ENCODE measurements around the gene ZNF318.

ZNF318 gene

GRCh38 chr6:43396408-43397149, 27.1 kb upstream of the ZNF318 start:
- Histone ChIP-seq H2AFZ (ENCODE audit: low read length) (no peak overlapping the region), H2BK5ac (ENCODE audit: low read length) (no peak overlapping the region), H3K14ac (ENCODE audit: low read length) (no peak overlapping the region), H2BK15ac (ENCODE audit: low read length) (no peak overlapping the region), H4K8ac (ENCODE audit: low read depth, low read length) (no peak overlapping the region), H3K27me3 (ENCODE audit: control insufficient read depth in 3 of 3, insufficient read depth in 3 of 3, low read depth in 1 of 3, low read length in 3 of 3) (peaks cover 0 to 39% (median 0%) of the 10 kb centered on the region in 3 experiments), H3K23ac (ENCODE audit: low read depth, low read length, poor library complexity) (no peak overlapping the region), H4K91ac (ENCODE audit: low read depth, low read length, poor library complexity) (no peak overlapping the region), H2AK5ac (ENCODE audit: low read depth, low read length) (no peak overlapping the region), H3K79me1 (ENCODE audit: low read depth, low read length) (no peaks in the 10 kb centered on the region), H3K18ac (ENCODE audit: low read length) (no peak overlapping the region), H3K27ac (replicated peaks; ENCODE audit: low read length) (no peak overlapping the region), H2BK12ac (ENCODE audit: low read length) (no peak overlapping the region), H3K9ac (ENCODE audit: low read depth, low read length, poor library complexity) (no peak overlapping the region), H3K4me1 (ENCODE audit: control insufficient read depth in 2 of 2, insufficient read depth in 1 of 2, low read depth in 1 of 2, low read length in 2 of 2) (peaks cover under 1 to 6% of the 10 kb centered on the region in 2 donors), H3K4ac (ENCODE audit: low read length) (no peak overlapping the region), H3K4me3 (ENCODE audit: low read length in 2 of 2) (no peak overlapping the region), H3K9me3 (replicated peaks in 1 of 2; ENCODE audit: control insufficient read depth in 2 of 2, insufficient read depth in 1 of 2, low read depth in 1 of 2, low read length in 2 of 2) (no peaks in the 10 kb centered on the region), H3K36me3 (replicated peaks in 1 of 2; ENCODE audit: control insufficient read depth in 2 of 2, insufficient read depth in 2 of 2, low read length in 2 of 2) (no peaks in the 10 kb centered on the region), H3K4me2 (ENCODE audit: insufficient read depth, low read length, poor library complexity, severe bottlenecking) (no peak overlapping the region), H2BK120ac (ENCODE audit: low read depth, low read length) (no peak overlapping the region)
- no peak for DNase-seq (ENCODE audit: low spot score)
- WGBS, 2 donors (ENCODE audit: extremely low coverage in 2 of 2, insufficient read length in 2 of 2, insufficient replicate concordance in 1 of 2): no CpG with 5 or more reads among the region's 6 CpGs

GRCh38 chr6:43395776-43396175, 26.3 kb upstream of the ZNF318 start:
- DNase-seq (ENCODE audit: low spot score): no peak
- Histone ChIP-seq H3K27me3 (ENCODE audit: control insufficient read depth in 3 of 3, insufficient read depth in 3 of 3, low read depth in 1 of 3, low read length in 3 of 3) (peaks cover 0 to 36% (median 0%) of the 10 kb centered on the region in 3 experiments), H3K14ac (ENCODE audit: low read length) (no peak overlapping the region), H2BK12ac (ENCODE audit: low read length) (no peak overlapping the region), H3K4me2 (ENCODE audit: insufficient read depth, low read length, poor library complexity, severe bottlenecking) (no peak overlapping the region), H3K36me3 (replicated peaks in 1 of 2; ENCODE audit: control insufficient read depth in 2 of 2, insufficient read depth in 2 of 2, low read length in 2 of 2) (no peaks in the 10 kb centered on the region), H2BK15ac (ENCODE audit: low read length) (no peak overlapping the region), H4K91ac (ENCODE audit: low read depth, low read length, poor library complexity) (no peak overlapping the region), H3K9ac (ENCODE audit: low read depth, low read length, poor library complexity) (no peak overlapping the region), H3K4me1 (ENCODE audit: control insufficient read depth in 2 of 2, insufficient read depth in 1 of 2, low read depth in 1 of 2, low read length in 2 of 2) (peaks cover 3 to 11% of the 10 kb centered on the region in 2 donors), H3K4ac (ENCODE audit: low read length) (no peak overlapping the region), H2BK120ac (ENCODE audit: low read depth, low read length) (no peak overlapping the region), H3K9me3 (replicated peaks in 1 of 2; ENCODE audit: control insufficient read depth in 2 of 2, insufficient read depth in 1 of 2, low read depth in 1 of 2, low read length in 2 of 2) (no peaks in the 10 kb centered on the region), H3K4me3 (ENCODE audit: low read length in 2 of 2) (no peak overlapping the region), H2BK5ac (ENCODE audit: low read length) (no peak overlapping the region), H2AK5ac (ENCODE audit: low read depth, low read length) (no peak overlapping the region), H3K18ac (ENCODE audit: low read length) (no peak overlapping the region), H4K8ac (ENCODE audit: low read depth, low read length) (no peak overlapping the region), H3K23ac (ENCODE audit: low read depth, low read length, poor library complexity) (no peak overlapping the region), H3K27ac (replicated peaks; ENCODE audit: low read length) (no peak overlapping the region), H2AFZ (ENCODE audit: low read length) (peak overlapping the region; percentile 40), H3K79me1 (ENCODE audit: low read depth, low read length) (no peaks in the 10 kb centered on the region)
- no CpG with 5 or more reads among the region's 4 CpGs for WGBS, 2 donors (ENCODE audit: extremely low coverage in 2 of 2, insufficient read length in 2 of 2, insufficient replicate concordance in 1 of 2)

GRCh38 chr6:43394982-43395381, 25.5 kb upstream of the ZNF318 start:
- DNase-seq (ENCODE audit: low spot score): no peak
- Histone ChIP-seq H3K36me3 (replicated peaks in 1 of 2; ENCODE audit: control insufficient read depth in 2 of 2, insufficient read depth in 2 of 2, low read length in 2 of 2) (no peaks in the 10 kb centered on the region), H2BK5ac (ENCODE audit: low read length) (no peak overlapping the region), H4K91ac (ENCODE audit: low read depth, low read length, poor library complexity) (no peak overlapping the region), H3K14ac (ENCODE audit: low read length) (no peak overlapping the region), H3K79me1 (ENCODE audit: low read depth, low read length) (no peaks in the 10 kb centered on the region), H3K4ac (ENCODE audit: low read length) (no peak overlapping the region), H3K27me3 (ENCODE audit: control insufficient read depth in 3 of 3, insufficient read depth in 3 of 3, low read depth in 1 of 3, low read length in 3 of 3) (peaks cover 0 to 28% (median 0%) of the 10 kb centered on the region in 3 experiments), H3K27ac (replicated peaks; ENCODE audit: low read length) (no peak overlapping the region), H3K9me3 (replicated peaks in 1 of 2; ENCODE audit: control insufficient read depth in 2 of 2, insufficient read depth in 1 of 2, low read depth in 1 of 2, low read length in 2 of 2) (no peaks in the 10 kb centered on the region), H2BK120ac (ENCODE audit: low read depth, low read length) (no peak overlapping the region), H3K4me1 (ENCODE audit: control insufficient read depth in 2 of 2, insufficient read depth in 1 of 2, low read depth in 1 of 2, low read length in 2 of 2) (peaks cover 3 to 12% of the 10 kb centered on the region in 2 donors), H3K23ac (ENCODE audit: low read depth, low read length, poor library complexity) (no peak overlapping the region), H3K4me2 (ENCODE audit: insufficient read depth, low read length, poor library complexity, severe bottlenecking) (no peak overlapping the region), H3K9ac (ENCODE audit: low read depth, low read length, poor library complexity) (no peak overlapping the region), H2AK5ac (ENCODE audit: low read depth, low read length) (no peak overlapping the region), H2BK12ac (ENCODE audit: low read length) (no peak overlapping the region), H4K8ac (ENCODE audit: low read depth, low read length) (no peak overlapping the region), H2BK15ac (ENCODE audit: low read length) (no peak overlapping the region), H3K18ac (ENCODE audit: low read length) (no peak overlapping the region), H3K4me3 (ENCODE audit: low read length in 2 of 2) (no peak overlapping the region), H2AFZ (ENCODE audit: low read length) (no peak overlapping the region)
- no CpG with 5 or more reads among the region's 4 CpGs for WGBS, 2 donors (ENCODE audit: extremely low coverage in 2 of 2, insufficient read length in 2 of 2, insufficient replicate concordance in 1 of 2)

- no CpG with 5 or more reads among the region's 5 CpGs for WGBS, 2 donors (ENCODE audit: extremely low coverage in 2 of 2, insufficient read length in 2 of 2, insufficient replicate concordance in 1 of 2)
- Histone ChIP-seq H2BK5ac (ENCODE audit: low read length) (no peak overlapping the region), H3K4me2 (ENCODE audit: insufficient read depth, low read length, poor library complexity, severe bottlenecking) (no peak overlapping the region), H2AFZ (ENCODE audit: low read length) (peak overlapping the region; percentile 85), H2BK15ac (ENCODE audit: low read length) (no peak overlapping the region), H3K27ac (replicated peaks; ENCODE audit: low read length) (no peak overlapping the region), H3K4me3 (ENCODE audit: low read length in 2 of 2) (no peak overlapping the region), H2BK120ac (ENCODE audit: low read depth, low read length) (no peak overlapping the region), H3K23ac (ENCODE audit: low read depth, low read length, poor library complexity) (no peak overlapping the region), H3K4ac (ENCODE audit: low read length) (no peak overlapping the region), H3K4me1 (ENCODE audit: control insufficient read depth in 2 of 2, insufficient read depth in 1 of 2, low read depth in 1 of 2, low read length in 2 of 2) (peaks cover 3 to 12% of the 10 kb centered on the region in 2 donors), H3K79me1 (ENCODE audit: low read depth, low read length) (no peaks in the 10 kb centered on the region), H3K9me3 (replicated peaks in 1 of 2; ENCODE audit: control insufficient read depth in 2 of 2, insufficient read depth in 1 of 2, low read depth in 1 of 2, low read length in 2 of 2) (no peaks in the 10 kb centered on the region), H2BK12ac (ENCODE audit: low read length) (no peak overlapping the region), H3K18ac (ENCODE audit: low read length) (no peak overlapping the region), H4K91ac (ENCODE audit: low read depth, low read length, poor library complexity) (no peak overlapping the region), H3K36me3 (replicated peaks in 1 of 2; ENCODE audit: control insufficient read depth in 2 of 2, insufficient read depth in 2 of 2, low read length in 2 of 2) (no peaks in the 10 kb centered on the region), H2AK5ac (ENCODE audit: low read depth, low read length) (no peak overlapping the region), H3K14ac (ENCODE audit: low read length) (no peak overlapping the region), H3K27me3 (ENCODE audit: control insufficient read depth in 3 of 3, insufficient read depth in 3 of 3, low read depth in 1 of 3, low read length in 3 of 3) (peaks cover 0 to 19% (median 0%) of the 10 kb centered on the region in 3 experiments), H3K9ac (ENCODE audit: low read depth, low read length, poor library complexity) (no peak overlapping the region), H4K8ac (ENCODE audit: low read depth, low read length) (no peak overlapping the region)
- no peak for DNase-seq (ENCODE audit: low spot score)
Observed at GRCh38 chr6:43393602-43394001, 24.2 kb upstream of the ZNF318 start.

Data from neuronal stem cell (in vitro differentiated cells).